GM21825 (cell line): ENCODE data around the gene TPCN1.
"Not testable (repeated sequence)": the region's sequence is repeated elsewhere in the genome, so short reads cannot be mapped to it uniquely, and the experiment has no call there.

Experiments used
- ATAC-seq: cut with Tn5 transposase; IDR thresholded peaks from one replicate; pipeline ENCODE4 v1.9.1; 2021; ENCODE audit warnings: mild to moderate bottlenecking, moderate library complexity; ENCODE audit not compliant: unreplicated experiment

Gene TPCN1

DNA sequence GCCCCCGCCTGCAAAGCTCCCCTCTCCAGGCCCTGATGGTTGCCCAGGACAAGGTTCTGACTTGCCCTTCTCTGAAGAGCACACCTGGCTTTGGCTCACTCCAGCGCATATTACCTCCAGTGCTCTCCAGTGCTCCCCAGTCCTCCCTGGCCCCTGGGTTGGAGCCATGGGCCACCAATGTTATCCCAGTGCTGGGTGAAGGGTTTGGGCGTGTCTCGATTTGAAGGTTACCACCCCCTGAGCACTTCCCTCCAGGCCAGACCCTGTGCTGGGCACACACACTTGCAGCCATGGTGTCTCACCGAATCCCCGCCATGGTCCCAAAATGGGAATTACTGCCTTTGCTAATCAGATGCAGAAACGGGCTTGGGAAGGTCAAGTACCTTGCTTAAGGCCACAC is 24.7 kb upstream of the TPCN1 start:
- no peak for ATAC-seq

DNA sequence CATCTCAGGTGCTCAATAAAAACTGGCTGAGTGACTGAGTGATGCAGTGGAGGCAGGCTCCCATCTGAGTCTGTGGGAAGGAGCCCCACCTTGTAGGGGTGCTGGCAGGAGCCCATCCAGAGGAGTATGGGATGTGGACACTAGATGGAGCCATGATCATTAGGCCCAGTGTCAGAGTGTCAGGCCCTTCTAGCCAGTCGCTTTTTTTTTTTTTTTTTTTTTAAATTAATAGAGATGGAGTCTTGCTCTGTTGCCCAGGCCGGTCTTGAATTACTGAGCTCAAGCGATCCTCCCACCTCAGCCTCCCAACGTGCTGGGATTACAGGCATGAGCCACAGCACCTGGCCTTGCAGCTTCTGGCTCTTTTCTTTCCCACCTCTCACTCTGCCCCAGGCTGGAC is 24.3 kb upstream of the TPCN1 start:
- ATAC-seq: no peak

DNA sequence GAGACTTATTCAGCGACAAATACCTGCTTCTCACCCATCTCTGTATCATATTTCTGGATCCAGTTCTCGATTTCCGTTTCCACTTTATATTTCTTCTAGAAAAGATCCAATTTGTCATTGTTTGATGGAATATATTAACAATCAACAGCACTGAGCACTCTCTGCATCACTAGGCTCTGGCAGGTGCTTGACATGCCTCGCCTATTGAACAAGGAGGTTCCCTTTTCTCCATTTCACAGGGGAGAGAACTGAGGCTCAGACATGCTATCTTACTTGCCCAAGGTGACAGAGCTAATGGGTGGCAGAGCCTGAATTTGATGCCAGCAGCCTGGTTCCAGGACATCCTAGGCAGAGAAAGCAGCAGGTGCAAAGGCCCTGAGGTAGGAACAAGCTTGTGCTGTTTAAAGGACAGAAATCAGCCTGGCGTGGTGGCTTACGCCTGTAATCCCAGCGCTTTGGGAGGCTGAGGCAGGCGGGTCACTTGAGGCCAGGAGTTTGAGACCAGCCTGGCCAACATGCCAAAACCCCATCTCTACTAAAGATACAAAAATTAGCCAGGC is 23.7 kb upstream of the TPCN1 start:
- no peak for ATAC-seq

- no peak for ATAC-seq
These were observed 23.0 kb upstream of the TPCN1 start for GRCh38 chr12:113198296-113198695.

DNA sequence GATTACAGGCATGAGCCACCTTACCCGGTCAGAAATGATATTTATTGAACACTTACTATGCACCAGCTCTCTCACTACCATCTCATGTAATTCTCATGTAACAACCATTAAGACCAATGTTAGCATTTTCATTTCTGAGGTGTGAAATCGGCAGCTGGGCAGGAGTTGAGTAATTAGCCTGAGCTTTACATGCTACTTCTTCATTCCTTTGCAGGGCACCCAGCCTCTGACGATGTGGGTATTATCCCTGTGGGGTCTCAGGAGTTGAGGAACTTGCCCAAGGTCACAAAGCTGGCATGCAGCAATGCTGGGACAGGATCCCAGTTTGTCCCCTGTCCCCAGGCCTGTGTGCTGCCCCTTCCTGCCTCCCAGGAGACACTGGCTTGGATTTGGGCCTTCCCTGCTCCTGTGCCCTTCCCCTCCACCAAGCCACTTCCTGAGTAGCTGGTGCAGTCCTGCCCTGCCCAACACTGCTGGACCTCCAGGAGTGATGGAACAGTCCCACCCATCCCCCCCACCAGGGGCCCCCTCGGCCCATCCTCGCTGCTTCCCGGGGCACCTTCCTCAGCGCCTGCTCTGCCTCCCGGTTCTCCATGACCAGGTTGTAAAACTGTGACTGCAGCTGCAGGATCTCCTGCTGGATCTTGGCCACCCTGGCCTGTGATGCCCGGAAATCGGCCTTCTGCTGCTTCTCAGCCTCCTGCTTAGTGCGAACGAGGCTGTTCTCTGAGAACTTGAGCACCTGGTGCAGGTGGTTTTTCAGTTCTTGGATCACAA is 21.1 kb upstream of the TPCN1 start:
- ATAC-seq: no peak

- no peak for ATAC-seq
These were observed 19.8 kb upstream of the TPCN1 start for GRCh38 chr12:113201187-113202177.

DNA sequence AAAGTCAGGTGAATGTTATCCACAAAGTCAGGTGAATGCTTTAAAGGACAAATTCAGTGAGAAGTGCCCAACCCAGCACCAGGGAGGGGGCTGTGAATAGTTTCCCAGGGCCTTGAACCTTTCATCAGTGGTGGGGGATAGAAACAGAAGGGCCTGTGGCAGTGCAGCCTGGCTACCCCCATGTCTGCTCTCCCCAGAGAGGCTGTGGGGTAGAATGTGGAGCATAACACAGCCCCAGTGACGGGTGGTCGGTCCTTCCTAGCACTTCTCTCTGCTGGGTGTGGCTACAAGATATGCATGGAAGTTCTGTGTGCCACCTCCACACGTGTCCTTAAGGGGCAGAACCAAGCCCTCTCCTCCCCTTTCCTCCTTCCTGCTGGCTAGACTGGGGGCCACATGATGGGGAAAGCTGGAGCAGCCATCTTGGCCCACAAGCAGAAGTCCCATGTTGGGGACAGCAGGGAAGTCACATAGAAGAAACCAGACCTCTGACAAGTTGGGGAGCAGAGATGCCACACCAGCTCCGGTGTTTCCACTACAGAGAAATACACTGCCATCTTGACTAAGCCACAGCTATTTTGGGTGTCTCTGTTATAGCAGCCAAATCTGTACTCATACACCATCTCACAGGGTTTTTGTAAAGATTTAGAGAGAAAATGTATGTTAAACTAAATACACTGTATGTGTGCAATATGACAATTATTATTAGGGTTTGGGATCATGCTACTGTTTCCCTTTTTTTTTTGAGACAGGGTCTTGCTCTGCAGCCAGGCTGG is 18.8 kb upstream of the TPCN1 start:
- no peak for ATAC-seq

- no peak for ATAC-seq
These were observed 17.2 kb upstream of the TPCN1 start for GRCh38 chr12:113203852-113204760.

GRCh38 chr12:113204804-113205203 is 16.5 kb upstream of the TPCN1 start:
- no peak for ATAC-seq

GRCh38 chr12:113206802-113207201 is 14.5 kb upstream of the TPCN1 start:
- ATAC-seq: not testable (repeated sequence)

DNA sequence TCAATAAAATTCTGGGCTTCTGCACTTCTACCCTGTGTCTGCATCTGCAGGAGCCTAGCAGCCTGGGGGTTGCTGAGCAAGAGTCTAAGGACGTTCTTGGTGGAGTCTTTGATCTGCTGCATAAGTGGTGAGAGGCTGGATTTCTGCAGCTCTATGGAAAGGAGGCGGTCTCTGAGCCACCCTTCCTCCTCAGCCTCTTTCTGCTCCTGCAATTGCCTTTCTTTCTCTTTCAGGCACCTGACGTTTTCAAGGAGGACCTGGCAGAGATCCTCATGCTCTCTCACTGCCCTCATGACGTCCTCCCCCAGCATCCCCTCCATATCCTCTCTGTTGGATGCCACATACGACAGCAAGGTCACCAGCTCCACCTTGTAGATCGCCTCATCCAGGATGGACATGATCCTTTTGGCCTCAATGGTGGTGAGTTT is 13.6 kb upstream of the TPCN1 start:
- peak; percentile 5 for ATAC-seq

GRCh38 chr12:113208041-113208934 is 13.0 kb upstream of the TPCN1 start:
- ATAC-seq: peak; percentile 75

GRCh38 chr12:113211160-113211559 is 10.1 kb upstream of the TPCN1 start:
- ATAC-seq: no peak

DNA sequence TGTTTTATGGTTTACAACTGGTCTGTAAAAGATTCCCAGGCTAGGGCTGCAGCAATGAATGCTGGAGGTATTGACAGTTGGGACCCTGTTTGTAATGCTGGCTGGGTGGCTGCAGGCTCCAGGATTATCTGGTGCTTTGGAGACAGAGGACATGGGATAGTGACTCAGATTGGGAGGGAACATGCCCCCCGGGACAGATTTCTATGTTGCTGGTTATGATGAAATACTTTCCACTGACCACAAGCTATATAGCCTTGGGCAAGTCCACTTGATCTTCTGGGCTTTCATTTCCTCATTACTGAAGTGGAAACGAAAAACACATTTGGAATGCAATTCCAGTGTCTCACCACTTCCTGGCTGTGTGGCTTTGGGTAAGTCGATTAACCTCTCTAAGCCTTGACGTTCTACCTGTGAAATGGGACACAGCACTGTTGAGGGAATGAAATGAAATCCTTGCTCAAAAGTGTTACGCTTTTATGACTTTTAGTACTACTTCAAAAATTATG is 6.3 kb upstream of the TPCN1 start:
- ATAC-seq: peak; percentile 47

GRCh38 chr12:113216027-113216426 is 5.2 kb upstream of the TPCN1 start:
- no peak for ATAC-seq

- no peak for ATAC-seq
These were observed 577 bp upstream of the TPCN1 start for GRCh38 chr12:113220593-113221180.

GRCh38 chr12:113221997-113222729 is 899 bp downstream of the TPCN1 start:
- no peak for ATAC-seq
